IMR-90 (cell line): Measurements from ENCODE around the gene TRPV4.

Source experiments
- CEBPB ChIP-seq: IDR thresholded peaks from 2 replicates; pipeline ENCODE4 v1.6.1; 2012; ENCODE audit warnings: low read depth, low read length, improper control_type of control experiment
- CHD1 ChIP-seq: IDR thresholded peaks from 2 replicates; pipeline ENCODE4 v1.6.1; 2012; ENCODE audit warnings: low read depth, low read length, improper control_type of control experiment
- MAFK ChIP-seq: IDR thresholded peaks from 2 replicates; pipeline ENCODE4 v1.6.1; 2012; ENCODE audit warnings: low read depth, low read length, improper control_type of control experiment
- MAZ ChIP-seq: IDR thresholded peaks from 2 replicates; pipeline ENCODE4 v1.6.1; 2012; ENCODE audit warnings: low read depth, mild to moderate bottlenecking, low read length, improper control_type of control experiment, moderate library complexity, borderline replicate concordance
- MXI1 ChIP-seq: IDR thresholded peaks from 2 replicates; pipeline ENCODE4 v1.6.1; 2012; ENCODE audit warnings: low read depth, mild to moderate bottlenecking, low read length, moderate library complexity, borderline replicate concordance
- POLR2A ChIP-seq: IDR thresholded peaks from 2 replicates; pipeline ENCODE4 v1.6.1; 2012; ENCODE audit warnings: mild to moderate bottlenecking, low read depth, low read length
- RAD21 ChIP-seq: IDR thresholded peaks from 2 replicates; pipeline ENCODE4 v1.6.1; 2012; ENCODE audit warnings: low read length, improper control_type of control experiment
- RCOR1 ChIP-seq: IDR thresholded peaks from 2 replicates; pipeline ENCODE4 v1.6.1; 2012; ENCODE audit warnings: mild to moderate bottlenecking, low read length, improper control_type of control experiment; ENCODE audit not compliant: insufficient replicate concordance
- RFX5 ChIP-seq: IDR thresholded peaks from 2 replicates; pipeline ENCODE4 v1.8.0; 2012; ENCODE audit warnings: low read depth, mild to moderate bottlenecking, low read length, moderate library complexity
- SMC3 ChIP-seq: fragments of 150-350 bp; IDR thresholded peaks from 2 replicates; pipeline ENCODE4 v1.6.1; 2016; ENCODE audit warnings: low read depth, mild to moderate bottlenecking, antibody characterized with exemption, low read length, moderate library complexity
- TF ChIP-seq, protein P1 (sequence below): conservative IDR thresholded peaks from 2 replicates; pipeline ENCODE4 v1.5.1; 2012; ENCODE audit warnings: mild to moderate bottlenecking, low read depth, low read length, improper control_type of control experiment
- TF ChIP-seq, protein P2 (sequence below): fragments of 150-350 bp; IDR thresholded peaks from 2 replicates; pipeline ENCODE4 v1.6.1; 2016; ENCODE audit warnings: low read depth, mild to moderate bottlenecking, low read length, moderate library complexity, borderline replicate concordance
- TF ChIP-seq, protein P3 (sequence below): fragments of 150-350 bp; IDR thresholded peaks from 2 replicates; pipeline ENCODE4 v1.6.1; 2017; ENCODE audit warnings: mild to moderate bottlenecking, antibody characterized with exemption, low read length, low read depth

DNA sequence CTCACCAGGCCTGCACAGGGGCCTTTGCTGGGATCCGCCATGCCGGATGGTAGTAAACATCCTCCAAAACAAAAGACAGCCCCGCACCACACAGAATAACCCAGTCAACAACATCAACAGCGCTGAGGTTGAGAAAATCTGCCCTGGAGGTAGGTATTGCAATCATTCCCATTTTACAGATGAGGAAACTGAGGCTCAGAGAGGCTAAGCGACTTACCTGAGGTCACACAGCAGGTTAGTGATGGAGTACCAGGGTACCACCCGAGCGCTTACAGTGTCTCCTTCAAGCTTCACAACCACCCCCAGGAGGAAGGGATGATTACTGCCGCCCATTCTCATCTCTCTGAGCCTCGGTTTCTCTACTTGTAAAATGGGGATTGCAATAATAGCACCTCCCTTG lies 14.9 kb downstream of the TRPV4 start:
- no peak for TF ChIP-seq POLR2A
- TF ChIP-seq, protein P1, sequence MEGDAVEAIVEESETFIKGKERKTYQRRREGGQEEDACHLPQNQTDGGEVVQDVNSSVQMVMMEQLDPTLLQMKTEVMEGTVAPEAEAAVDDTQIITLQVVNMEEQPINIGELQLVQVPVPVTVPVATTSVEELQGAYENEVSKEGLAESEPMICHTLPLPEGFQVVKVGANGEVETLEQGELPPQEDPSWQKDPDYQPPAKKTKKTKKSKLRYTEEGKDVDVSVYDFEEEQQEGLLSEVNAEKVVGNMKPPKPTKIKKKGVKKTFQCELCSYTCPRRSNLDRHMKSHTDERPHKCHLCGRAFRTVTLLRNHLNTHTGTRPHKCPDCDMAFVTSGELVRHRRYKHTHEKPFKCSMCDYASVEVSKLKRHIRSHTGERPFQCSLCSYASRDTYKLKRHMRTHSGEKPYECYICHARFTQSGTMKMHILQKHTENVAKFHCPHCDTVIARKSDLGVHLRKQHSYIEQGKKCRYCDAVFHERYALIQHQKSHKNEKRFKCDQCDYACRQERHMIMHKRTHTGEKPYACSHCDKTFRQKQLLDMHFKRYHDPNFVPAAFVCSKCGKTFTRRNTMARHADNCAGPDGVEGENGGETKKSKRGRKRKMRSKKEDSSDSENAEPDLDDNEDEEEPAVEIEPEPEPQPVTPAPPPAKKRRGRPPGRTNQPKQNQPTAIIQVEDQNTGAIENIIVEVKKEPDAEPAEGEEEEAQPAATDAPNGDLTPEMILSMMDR = no peak
- TF ChIP-seq, protein P2, sequence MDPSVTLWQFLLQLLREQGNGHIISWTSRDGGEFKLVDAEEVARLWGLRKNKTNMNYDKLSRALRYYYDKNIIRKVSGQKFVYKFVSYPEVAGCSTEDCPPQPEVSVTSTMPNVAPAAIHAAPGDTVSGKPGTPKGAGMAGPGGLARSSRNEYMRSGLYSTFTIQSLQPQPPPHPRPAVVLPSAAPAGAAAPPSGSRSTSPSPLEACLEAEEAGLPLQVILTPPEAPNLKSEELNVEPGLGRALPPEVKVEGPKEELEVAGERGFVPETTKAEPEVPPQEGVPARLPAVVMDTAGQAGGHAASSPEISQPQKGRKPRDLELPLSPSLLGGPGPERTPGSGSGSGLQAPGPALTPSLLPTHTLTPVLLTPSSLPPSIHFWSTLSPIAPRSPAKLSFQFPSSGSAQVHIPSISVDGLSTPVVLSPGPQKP = no peak
- no peak for TF ChIP-seq SMC3
- no peak for TF ChIP-seq CHD1
- no peak for TF ChIP-seq RAD21
- no peak for TF ChIP-seq CEBPB
- no peak for TF ChIP-seq MXI1
- TF ChIP-seq, protein P3, sequence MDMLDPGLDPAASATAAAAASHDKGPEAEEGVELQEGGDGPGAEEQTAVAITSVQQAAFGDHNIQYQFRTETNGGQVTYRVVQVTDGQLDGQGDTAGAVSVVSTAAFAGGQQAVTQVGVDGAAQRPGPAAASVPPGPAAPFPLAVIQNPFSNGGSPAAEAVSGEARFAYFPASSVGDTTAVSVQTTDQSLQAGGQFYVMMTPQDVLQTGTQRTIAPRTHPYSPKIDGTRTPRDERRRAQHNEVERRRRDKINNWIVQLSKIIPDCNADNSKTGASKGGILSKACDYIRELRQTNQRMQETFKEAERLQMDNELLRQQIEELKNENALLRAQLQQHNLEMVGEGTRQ = no peak
- no peak for TF ChIP-seq RCOR1
- TF ChIP-seq MAFK = no peak
- TF ChIP-seq RFX5 = no peak
- TF ChIP-seq MAZ = no peak
